ENCODE data around the gene SLC39A13.

The SLC39A13 gene

DNA sequence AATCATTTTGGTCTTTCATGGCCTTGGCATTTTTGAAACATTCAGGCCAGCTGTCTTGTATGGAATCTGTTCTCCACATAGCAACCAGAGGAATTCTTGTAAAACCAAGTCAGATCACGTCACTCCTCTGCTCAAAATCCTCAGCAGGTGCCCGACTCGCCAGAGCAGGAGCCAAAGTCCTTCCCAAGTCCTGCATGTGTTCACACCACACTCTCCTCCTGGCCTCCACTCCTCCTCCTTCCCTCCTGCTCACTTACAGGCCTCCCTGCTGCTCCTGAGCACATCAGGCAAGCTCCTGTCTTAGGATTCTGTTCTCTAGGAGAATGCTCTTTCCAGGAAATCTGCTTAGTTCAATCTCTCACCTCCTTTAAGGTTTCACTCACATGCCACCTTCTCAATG is 24.8 kb downstream of the SLC39A13 start:
- DNase-seq: no peak

DNA sequence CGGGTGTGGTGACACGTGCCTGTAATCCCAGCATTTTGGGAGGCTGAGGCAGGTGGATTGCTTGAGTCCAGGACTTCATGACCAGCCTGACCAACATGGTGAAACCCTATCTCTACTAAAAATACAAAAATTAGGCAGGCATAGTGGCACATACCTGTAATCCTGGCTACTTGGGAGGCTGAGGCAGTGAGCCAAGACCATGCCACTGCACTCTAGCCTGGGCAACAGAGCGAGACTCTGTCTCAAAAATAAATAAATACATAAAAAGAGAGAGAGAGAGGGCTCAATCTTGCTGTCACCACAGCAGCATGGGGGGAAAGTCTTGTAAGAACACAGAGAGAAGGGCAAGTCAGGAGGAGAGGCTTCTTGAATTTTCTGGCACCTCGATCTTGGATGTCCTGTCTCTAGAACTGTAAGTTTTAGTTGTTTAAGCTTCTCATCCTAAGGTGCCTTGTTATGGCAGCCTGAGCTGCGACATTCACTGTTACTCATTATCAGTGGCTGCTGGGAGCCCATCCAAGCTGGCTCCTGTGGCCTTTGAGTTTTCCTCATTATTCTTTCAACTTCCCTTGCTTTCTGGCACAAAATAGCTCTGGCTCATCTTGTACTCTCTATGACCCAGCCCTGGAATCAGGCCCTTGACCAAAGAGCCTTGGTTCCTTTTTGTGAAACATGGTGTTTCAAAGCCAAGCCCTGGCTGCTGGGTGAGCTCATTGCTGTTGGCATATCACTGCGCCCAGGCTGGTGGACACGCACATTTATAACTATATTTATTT is 25.8 kb downstream of the SLC39A13 start:
- DNase-seq: no peak

DNA sequence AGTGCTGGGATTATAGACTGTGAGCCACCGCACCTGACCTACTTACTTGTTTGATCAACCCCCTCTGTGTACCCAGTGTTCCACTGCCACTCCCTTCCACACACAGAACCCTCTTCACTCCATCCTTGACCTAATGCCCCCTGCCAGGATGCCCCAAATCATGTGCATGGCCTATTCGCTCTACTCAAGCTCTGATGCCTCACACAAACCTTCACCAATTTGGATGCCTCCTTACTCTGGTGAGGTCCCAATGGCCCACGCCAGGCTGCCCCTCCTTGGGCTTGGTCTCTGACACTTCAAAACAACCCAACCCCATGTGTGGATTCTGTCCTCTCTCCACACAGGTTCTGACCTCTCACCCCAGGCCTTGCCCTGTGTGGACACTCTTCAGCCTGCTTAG is 27.3 kb downstream of the SLC39A13 start:
- DNase-seq: no peak

DNA sequence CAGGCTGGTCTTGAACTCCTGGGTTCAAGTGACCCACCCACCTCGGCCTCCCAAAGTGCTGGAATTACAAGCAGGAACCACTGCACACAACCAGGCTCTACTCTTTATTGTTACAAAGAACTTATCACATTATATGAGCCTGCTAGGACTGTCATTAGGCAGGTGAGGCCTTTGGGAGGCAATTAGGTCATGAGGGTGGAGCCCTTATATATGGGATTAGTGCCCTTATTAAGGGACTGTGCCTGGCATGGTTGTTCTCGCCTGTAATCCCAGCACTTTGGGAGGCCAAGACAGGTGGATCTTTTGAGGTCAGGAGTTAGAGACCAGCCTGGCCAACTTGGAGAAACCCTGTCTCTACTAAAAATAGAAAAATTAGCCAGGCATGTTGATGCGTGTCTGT is 28.3 kb downstream of the SLC39A13 start:
- DNase-seq: no peak

DNA sequence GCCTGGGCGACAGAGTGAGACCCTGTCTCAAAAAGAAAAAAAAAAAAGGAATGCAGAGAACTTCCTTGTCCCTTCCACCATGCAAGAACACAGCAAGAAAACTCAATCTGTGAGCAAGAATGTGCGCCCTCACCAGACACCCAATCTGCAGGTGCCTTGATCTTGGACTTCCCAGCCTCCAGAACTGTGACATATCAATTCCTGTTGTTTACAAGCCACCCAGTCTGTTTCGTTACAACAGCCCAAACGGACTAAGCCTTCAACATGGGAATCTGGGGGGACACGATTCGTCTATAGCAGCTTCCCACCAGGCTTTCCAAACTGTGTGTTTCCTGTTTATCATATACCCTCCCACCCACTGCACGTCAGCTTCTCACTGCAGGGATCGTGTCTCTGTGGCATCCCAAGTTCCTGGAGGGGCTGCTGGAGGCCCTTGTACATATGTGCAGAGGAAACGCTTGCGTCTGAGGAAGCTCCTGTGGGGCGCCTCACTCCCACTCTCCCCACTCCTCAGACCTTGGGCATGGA is 28.9 kb downstream of the SLC39A13 start:
- DNase-seq: no peak

DNA sequence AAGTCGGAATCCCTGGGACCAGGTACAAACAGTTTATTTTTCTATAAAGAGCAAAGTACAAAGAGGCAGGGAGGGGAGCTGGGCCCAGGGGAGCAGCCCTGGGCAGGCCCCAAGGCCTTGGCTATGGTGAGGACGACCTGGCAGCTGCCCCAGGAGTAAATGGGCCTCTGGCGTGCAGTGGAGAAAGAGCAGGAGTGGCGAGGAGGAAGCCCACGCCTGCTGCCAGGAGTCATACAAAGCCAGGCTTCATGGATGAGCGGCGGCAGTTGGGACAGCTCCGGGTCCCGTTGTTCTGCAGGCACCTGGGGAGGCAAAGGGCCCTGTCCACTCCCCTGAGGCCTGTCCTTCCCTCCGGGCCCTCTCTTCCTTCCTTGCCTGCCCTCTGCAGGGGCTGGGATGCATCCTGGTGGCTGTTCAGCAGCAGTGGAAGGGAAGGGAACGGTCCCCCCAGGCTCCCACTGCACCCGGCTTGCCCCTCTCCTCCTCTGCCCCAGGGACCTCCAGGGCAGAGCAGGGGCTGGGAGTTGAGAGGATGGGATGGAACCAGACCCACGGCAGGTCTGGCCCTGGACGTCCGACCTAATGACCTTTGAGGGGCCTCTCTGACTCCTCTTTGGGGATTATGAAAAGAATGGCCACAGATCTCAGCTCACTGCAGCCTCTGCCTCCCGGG is 29.5 kb downstream of the SLC39A13 start:
- no peak for DNase-seq

DNA sequence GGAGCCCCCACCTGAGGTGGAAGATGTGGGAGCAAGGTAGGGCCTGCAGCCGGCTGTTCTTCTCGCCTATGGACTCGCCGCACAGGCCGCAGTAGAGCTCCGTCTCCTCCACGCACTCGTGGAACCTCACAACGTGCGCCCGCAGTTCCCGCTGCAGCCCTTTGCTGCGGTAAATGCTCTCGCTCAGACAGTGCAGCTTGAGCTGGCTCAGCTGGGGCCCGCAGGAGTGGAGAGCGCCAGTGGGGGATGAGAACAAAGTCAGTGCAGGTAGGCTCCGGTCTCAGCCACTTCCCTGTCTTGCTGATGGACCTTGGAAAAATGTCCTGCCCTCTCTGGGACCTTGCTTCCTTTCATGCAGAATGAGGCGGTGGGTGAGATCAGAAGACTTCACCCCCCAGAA is 30.3 kb downstream of the SLC39A13 start:
- DNase-seq: no peak

DNA sequence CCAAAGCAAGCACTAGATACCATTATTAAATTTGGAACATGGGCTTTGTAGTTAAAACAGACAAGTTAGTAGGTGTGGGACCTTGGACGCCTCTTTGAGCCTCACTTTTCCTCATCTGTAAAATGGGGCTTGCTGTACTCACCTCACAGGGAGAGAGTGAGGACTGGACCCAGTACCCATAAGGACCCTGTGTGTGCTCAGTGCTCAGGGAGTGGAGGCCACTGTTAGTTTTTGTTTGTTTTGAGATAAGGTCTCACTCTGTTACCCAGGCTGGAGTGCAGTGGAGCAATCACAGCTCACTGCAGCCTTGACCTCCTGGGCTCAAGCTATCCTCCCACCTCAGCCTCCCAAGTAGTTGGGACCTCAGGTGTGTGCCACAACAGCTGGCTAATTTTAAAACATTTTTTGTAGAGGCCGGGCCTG is 31.7 kb downstream of the SLC39A13 start:
- DNase-seq: no peak

DNA sequence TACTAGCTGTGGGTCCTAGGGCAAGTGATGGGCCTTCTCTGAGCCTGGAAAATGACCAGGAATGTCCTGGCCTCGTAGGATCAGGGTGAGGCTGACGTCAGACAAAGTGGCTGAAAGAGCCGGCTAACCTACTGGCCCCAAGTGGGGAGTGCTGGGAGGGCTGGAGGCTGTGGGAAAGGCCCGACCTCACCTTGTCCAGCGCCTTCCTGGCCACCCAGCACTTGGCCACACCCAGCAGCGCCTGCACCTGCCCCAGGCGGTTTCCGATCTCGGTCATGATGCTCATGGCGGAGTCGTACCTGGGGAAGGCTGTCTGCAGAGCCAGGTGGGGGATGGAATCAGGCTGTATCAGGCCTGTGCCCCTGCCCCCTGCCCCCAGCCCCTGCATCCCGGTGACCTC is 33.0 kb downstream of the SLC39A13 start:
- DNase-seq: no peak

DNA sequence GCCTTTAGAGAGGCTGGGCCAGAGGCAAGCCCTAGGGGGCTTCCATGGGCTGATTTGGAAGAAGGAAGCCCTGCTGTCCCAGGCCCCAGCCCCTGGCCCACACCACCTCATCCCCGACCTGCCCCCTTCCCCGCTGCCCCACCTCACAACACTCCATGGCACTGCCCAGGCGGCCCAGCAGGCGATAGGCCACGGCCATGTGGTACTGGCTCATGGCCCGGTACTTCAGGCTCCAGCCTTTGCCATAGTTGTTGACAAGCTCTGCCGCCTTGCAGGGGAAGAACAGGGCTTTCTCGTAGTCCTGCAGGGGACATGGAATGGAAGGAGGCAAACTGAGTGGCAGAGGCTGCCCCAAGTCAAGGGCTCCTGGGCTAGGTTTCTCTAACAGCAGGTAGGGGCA is 34.1 kb downstream of the SLC39A13 start:
- no peak for DNase-seq

DNA sequence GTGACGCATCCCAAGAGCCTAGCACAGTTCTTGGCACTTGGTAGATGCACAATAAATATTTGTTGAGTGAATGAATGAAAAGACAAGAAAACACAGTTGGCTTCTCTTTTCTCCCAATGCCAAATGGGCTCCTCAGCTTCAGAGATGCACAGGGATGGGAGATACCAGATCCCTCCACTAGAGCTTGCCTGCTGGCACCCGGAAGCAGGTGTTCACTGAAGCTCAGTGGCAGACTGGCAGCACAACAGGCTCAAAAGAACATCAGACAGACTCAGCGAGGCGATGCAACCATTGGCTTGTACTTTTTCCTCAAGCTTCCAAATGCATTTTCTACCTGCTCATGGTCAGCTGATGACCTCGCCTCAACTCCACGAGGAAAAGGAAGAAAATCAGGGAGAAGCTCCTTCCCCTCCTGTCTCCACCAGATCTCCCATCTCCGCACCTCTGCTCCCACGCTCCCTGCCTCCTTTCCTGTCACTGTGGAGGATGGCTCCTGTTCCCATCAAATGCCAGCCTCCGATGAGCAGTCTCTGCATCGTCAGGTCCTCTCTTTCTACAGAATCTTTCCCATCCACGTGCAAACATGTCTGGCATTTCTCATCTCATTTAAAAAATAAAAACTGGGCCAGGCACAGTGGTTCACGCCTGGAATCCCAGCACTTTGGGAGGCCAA is 34.8 kb downstream of the SLC39A13 start:
- peak; percentile 63 for DNase-seq

DNA sequence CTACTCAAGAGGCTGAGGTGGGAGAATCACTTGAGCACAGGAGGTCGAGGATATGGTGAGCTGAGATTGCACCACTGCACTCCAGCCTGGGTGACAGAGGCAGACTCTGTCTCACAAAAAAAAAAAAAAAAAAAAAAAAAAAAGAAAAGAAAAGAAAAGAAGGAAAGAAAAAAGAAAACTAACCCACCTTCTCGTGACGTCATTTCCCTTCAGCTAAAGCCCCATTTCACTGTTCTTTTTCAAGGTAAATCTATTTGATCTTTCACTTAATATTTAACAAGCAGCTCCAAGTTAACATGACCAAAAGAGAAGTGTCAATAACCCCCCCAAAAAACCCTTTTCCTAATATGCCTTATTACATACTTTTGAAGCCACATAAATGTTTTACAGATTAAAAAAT is 35.4 kb downstream of the SLC39A13 start:
- no peak for DNase-seq

DNA sequence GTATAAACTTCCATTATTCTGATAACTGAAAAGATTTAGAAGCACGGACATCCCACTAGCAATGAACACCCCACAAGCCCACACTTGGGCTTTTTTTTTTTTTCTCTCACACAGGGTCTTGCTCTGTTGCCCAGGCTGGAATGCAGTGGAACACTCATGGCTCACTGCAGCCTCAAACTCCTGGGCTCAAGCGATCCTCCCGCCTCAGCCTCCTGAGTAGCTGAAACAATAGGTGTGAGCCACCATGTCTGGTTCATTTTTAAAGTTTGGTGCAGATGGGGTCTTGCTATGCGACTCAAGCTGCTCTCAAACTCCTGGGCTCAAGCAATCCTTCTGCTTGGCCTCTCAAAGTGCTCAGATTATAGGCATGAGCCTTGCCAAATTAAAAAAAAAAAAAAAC is 37.5 kb downstream of the SLC39A13 start:
- no peak for DNase-seq

DNA sequence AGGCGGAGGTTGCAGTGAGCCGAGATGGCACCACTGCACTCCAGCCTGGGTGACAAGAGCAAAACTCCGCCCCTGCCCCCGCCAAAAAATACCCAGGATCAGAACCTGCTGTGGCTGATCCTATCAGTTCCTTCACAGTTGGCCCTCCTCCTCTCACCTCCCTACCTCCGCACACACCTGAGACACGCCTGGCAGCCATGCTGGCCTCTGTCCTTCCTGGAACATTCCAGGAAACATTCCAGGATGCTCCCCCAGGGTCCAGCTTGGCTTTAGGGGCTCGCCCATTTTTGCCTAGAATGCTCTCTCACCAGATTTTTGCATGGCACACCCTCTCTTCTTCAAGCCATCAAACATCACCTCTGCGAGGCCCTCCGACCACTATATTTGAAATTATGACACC is 38.4 kb downstream of the SLC39A13 start:
- DNase-seq: no peak

DNA sequence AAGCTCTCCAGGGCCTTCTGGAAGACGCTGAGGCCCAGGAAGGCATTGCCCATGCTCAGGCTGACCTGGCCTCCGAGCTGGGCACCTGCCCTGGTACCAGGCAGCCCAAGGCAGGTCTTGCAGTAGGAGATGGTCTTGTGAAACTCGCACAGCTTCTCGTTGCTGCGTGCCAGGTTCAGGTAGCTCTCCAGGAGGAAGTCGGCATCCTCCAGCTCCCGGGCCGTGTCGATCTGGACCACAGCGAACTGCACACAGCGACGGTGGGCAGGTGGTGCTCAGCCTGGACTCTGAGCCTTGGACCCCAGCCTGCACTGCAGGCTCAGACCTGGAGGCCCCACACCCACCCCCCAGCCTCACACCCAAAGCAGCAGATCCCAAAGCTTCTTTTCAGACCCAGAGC is 39.5 kb downstream of the SLC39A13 start:
- DNase-seq: no peak

DNA sequence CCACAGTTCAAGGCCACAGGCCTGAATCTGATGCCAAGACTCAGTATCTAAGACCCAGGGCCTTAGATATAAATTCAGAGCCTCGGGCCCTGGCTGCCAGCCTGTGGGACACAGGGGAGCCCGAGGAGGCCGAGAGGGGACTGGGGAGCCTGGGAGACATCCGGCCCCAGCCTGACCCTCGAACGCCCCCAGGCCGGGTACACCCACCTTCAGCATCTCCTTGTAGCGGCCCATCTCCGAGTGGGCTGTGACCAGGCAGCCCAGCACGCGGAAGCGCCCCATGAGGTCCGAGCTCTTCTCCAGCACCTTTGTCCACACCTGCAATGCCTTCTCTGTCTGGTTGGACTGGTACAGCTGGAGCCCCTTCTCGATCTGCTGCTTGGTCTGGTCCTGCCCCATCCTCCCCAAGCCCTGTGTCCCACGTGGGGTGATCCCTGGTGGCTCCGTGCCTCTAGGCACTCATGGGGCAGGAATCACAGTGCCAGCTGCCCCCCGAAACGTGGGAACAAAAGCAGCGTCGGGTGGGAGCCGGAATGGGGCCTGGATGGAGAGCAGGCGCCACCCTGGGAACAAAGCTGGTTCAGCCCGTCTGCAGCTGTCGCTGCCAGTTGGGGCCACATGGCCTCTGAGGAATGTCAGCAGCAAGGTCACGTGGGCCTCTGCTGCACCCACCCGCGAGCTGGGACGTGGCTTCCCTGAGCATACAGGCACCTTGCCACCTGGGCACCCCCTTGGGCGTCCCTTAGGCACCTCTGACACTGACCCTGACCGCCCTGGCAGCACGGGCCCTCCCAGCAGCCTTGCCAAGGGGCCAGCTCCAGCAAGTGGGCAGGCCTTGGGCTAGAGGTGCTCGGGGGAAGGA is 40.4 kb downstream of the SLC39A13 start, which contains the start of gene RAPSN:
TSS of gene RAPSN (minus strand) at position 571 of the 862 bp plus-strand sequence. CDS start at position 399, 172 bp downstream.
- no peak for DNase-seq

DNA sequence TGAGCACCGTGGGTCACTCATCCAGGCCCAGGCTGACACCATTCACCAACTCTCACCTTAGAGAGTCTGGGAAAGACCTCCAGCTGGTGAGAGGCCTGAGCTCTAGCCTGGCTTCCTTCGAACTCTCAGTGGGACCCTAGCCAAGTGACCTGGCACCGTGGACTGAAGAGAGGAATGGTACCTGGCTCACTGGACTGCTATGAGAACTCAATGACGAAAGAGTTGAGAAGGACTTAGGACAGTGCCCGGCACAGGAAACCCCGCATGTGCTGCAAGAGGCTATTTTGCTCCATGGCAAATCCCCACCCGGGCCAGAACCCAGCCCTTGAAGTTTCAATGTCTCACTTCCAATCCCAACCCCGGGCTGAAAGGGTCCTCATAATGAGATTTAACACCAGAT is 41.2 kb downstream of the SLC39A13 start:
- DNase-seq: no peak

DNA sequence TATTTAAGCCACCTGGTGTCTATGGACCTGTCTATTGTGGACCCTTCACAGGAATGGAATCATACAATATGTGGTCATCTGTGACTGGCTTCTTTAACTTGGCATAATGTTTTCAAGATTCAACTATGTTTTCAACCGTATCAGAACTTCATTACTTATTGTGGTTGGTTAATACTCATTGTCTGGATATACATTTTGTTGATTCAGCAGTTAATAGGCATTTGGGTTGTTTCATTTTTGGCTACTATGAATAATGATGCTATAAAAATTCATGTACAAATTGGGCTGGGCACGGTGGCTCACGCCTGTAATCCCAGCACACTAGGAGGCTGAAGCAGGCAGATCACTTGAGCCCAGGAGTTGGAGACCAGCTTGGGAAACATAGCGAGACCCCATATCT is 43.0 kb downstream of the SLC39A13 start:
- DNase-seq: no peak

DNA sequence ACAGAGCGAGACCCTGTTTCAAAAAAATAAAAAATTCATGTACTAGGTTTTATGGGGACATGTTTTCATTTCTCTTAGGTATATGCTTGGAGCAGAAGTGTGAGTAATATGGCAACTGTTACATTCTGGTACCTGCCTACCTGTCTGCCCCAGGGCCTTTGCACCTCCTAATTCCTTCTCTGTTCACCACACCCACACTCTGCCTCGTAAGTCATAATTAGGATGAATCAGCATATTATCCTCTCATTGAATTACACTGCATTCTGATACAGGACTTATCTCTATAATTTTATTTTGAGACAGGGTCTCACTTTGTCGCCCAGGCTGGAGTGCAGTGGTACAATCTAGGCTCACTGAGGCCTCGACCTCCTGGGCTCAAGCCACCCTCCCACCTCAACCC is 43.6 kb downstream of the SLC39A13 start:
- DNase-seq: no peak

DNA sequence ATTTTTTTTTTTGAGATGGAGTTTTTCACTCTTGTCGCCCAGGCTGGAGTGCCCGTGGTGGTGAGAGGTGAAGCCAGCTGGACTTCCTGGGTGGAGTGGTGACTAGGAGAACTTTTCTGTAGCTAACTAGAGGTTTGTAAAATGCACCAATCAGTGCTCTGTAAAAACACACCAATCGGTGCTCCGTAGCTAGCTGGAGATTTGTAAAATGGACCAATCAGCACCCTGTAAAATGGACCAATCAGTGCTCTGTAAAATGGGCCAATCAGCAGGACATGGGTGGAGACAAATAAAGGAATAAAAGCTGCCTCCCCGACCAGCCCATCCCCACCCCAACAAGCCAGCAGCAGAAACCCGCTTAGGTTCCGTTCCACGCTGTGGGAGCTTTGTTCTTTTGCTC is 45.0 kb downstream of the SLC39A13 start:
- no peak for DNase-seq

DNA sequence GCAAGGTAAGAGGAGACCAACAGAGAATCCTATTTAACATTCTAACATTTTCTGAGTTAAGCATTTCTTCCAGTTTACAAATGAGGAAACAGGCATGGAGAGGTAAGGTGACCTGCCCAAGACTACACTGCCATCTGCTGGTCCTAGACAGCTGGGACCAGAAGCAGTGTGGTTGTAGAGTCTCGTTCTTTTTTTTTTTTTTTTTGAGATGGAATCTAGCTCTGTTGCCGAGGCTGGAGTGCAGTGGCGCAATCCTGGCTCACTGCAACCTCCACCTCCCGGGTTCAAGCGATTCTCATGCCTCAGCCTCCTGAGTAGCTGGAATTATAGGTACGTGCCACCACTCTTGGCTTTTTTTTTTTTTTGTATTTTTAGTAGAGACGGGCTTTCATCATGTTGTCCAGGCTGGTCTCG is 45.9 kb downstream of the SLC39A13 start:
- DNase-seq: peak; percentile 68

DNA sequence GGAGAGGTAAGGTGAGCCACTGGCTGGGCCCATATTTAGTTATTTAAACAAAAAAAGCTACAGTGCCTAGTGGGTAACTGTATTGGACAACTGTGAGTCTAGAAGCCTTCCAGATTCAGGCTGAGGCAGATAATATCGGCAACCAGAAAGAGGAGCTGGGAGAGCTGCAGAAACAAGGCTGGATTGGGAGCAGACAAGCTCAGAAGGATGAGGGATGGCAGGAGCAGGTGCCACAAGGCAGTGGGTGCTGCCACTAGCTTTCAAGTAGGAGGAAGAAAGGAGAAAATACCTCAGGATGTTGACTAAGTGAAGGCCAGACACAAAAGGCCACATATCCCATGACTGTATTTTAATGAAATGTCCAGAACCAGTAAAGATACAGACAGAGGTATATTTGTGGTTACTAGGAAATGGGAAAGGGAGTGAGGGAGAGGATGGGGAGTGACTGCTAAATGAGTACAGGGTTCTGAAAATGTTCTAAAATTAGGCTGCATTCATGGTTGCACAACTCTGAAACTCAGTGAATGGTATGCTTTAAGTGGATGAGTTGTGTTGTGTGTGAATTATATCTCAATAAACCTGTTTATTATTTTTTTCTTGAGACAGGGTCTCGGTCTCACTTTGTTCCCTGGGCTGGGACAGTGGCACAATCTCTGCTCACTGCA is 52.3 kb downstream of the SLC39A13 start:
- no peak for DNase-seq
